ENCODE measurements around the gene BRIP1.

GRCh38 chr17:61684172-61684571 is 179.2 kb downstream of the BRIP1 start:
- TF ChIP-seq GATA2 (IDR thresholded peaks at IDR 0.05; ENCODE audit: low read depth, low read length) (no peak), GATA3 (IDR thresholded peaks at IDR 0.05; ENCODE audit: low read depth, low read length) (no peak)
